ENCODE measurements around the gene KRTAP4-11. TPM values are rescaled to one million over a fixed set of nuclear protein-coding genes. Genes with fewer than 3 reads are reported as not detected.
"Not testable (repeated sequence)": the region's sequence is repeated elsewhere in the genome, so short reads cannot be mapped to it uniquely, and the experiment has no call there.

KRTAP4-11 gene
- total RNA-seq, 1 experiment from 2014 or later: not detected

GRCh38 chr17:41111151-41111885, 6.9 kb downstream of the KRTAP4-11 start:
- Histone ChIP-seq H3K4me3 (ENCODE audit: low read depth, low read length, poor library complexity, severe bottlenecking) (no peak overlapping the region), H3K36me3 (ENCODE audit: insufficient read depth, low read length, poor library complexity, severe bottlenecking) (no peaks in the 10 kb centered on the region), H3K9me3 (ENCODE audit: low read depth, low read length, poor library complexity, severe bottlenecking) (no peaks in the 10 kb centered on the region), H3K27me3 (replicated peaks; ENCODE audit: insufficient read depth, low read depth, low read length, poor library complexity) (no peaks in the 10 kb centered on the region), H3K4me1 (ENCODE audit: insufficient read depth, low read length, poor library complexity, severe bottlenecking) (no peaks in the 10 kb centered on the region), H3K27ac (ENCODE audit: low read depth, low read length, poor library complexity, severe bottlenecking) (no peak overlapping the region)
- no TSS peak for BruUV-seq (replicated peaks)
- CTCF ChIA-PET: no interaction called here
- intact Hi-C loops (cut with micrococcal nuclease; ENCODE audit: unreplicated experiment): no loop called here
- no peak for DNase-seq (ENCODE audit: low spot score)
- POLR2A ChIA-PET (ENCODE audit: low non-redundant PET): no interaction called here
- TF ChIP-seq EZH2 (IDR thresholded peaks at IDR 0.05; ENCODE audit: borderline replicate concordance, low read depth, low read length, poor library complexity, severe bottlenecking) (no peak), CTCF (conservative IDR thresholded peaks at IDR 0.05; ENCODE audit: low read depth, low read length) (no peak)

GRCh38 chr17:41108728-41109386, 9.3 kb downstream of the KRTAP4-11 start:
- CTCF ChIA-PET; H3K4me3 ChIP-seq (ENCODE audit: low read depth, low read length, poor library complexity, severe bottlenecking); BruUV-seq (replicated peaks); H3K9me3 ChIP-seq (ENCODE audit: low read depth, low read length, poor library complexity, severe bottlenecking); POLR2A ChIA-PET (ENCODE audit: low non-redundant PET); H3K27ac ChIP-seq (ENCODE audit: low read depth, low read length, poor library complexity, severe bottlenecking); DNase-seq (ENCODE audit: low spot score); H3K27me3 ChIP-seq (replicated peaks; ENCODE audit: insufficient read depth, low read depth, low read length, poor library complexity); H3K36me3 ChIP-seq (ENCODE audit: insufficient read depth, low read length, poor library complexity, severe bottlenecking); intact Hi-C loops (cut with micrococcal nuclease; ENCODE audit: unreplicated experiment); H3K4me1 ChIP-seq (ENCODE audit: insufficient read depth, low read length, poor library complexity, severe bottlenecking): not testable (repeated sequence)

- no peaks in the 10 kb centered on the region for H3K36me3 ChIP-seq (ENCODE audit: insufficient read depth, low read length, poor library complexity, severe bottlenecking)
- no peaks in the 10 kb centered on the region for H3K4me1 ChIP-seq (ENCODE audit: insufficient read depth, low read length, poor library complexity, severe bottlenecking)
- ChIA-PET CTCF (no interaction called here), POLR2A (ENCODE audit: low non-redundant PET) (no interaction called here)
- no peak for DNase-seq (ENCODE audit: low spot score)
- no peaks in the 10 kb centered on the region for H3K27me3 ChIP-seq (replicated peaks; ENCODE audit: insufficient read depth, low read depth, low read length, poor library complexity)
- H3K9me3 ChIP-seq (ENCODE audit: low read depth, low read length, poor library complexity, severe bottlenecking): no peaks in the 10 kb centered on the region
- no peak for TF ChIP-seq CTCF (conservative IDR thresholded peaks at IDR 0.05; ENCODE audit: low read depth, low read length)
- TF ChIP-seq EZH2 (IDR thresholded peaks at IDR 0.05; ENCODE audit: borderline replicate concordance, low read depth, low read length, poor library complexity, severe bottlenecking): no peak
- H3K27ac ChIP-seq (ENCODE audit: low read depth, low read length, poor library complexity, severe bottlenecking): no peak overlapping the region
- no peak overlapping the region for H3K4me3 ChIP-seq (ENCODE audit: low read depth, low read length, poor library complexity, severe bottlenecking)
- intact Hi-C loops (cut with micrococcal nuclease; ENCODE audit: unreplicated experiment): no loop called here
- BruUV-seq (replicated peaks): no TSS peak
Observed at GRCh38 chr17:41107941-41108450, 10.2 kb downstream of the KRTAP4-11 start.

GRCh38 chr17:41105347-41105746, 12.8 kb downstream of the KRTAP4-11 start, which contains the start of gene KRTAP4-9:
KRTAP4-9 (plus strand) TSS chr17:41105389; CDS start chr17:41105389, 0 bp downstream.
- CTCF ChIA-PET; H3K27me3 ChIP-seq (replicated peaks; ENCODE audit: insufficient read depth, low read depth, low read length, poor library complexity); H3K9me3 ChIP-seq (ENCODE audit: low read depth, low read length, poor library complexity, severe bottlenecking); POLR2A ChIA-PET (ENCODE audit: low non-redundant PET); H3K36me3 ChIP-seq (ENCODE audit: insufficient read depth, low read length, poor library complexity, severe bottlenecking); BruUV-seq (replicated peaks); H3K27ac ChIP-seq (ENCODE audit: low read depth, low read length, poor library complexity, severe bottlenecking); H3K4me1 ChIP-seq (ENCODE audit: insufficient read depth, low read length, poor library complexity, severe bottlenecking); intact Hi-C loops (cut with micrococcal nuclease; ENCODE audit: unreplicated experiment); H3K4me3 ChIP-seq (ENCODE audit: low read depth, low read length, poor library complexity, severe bottlenecking): not testable (repeated sequence)
- DNase-seq (ENCODE audit: low spot score): peak; percentile 28

GRCh38 chr17:41104386-41105038, 13.7 kb downstream of the KRTAP4-11 start:
- H3K4me3 ChIP-seq (ENCODE audit: low read depth, low read length, poor library complexity, severe bottlenecking); H3K36me3 ChIP-seq (ENCODE audit: insufficient read depth, low read length, poor library complexity, severe bottlenecking); H3K27me3 ChIP-seq (replicated peaks; ENCODE audit: insufficient read depth, low read depth, low read length, poor library complexity); intact Hi-C loops (cut with micrococcal nuclease; ENCODE audit: unreplicated experiment); CTCF ChIA-PET; H3K4me1 ChIP-seq (ENCODE audit: insufficient read depth, low read length, poor library complexity, severe bottlenecking); H3K9me3 ChIP-seq (ENCODE audit: low read depth, low read length, poor library complexity, severe bottlenecking); BruUV-seq (replicated peaks); POLR2A ChIA-PET (ENCODE audit: low non-redundant PET); H3K27ac ChIP-seq (ENCODE audit: low read depth, low read length, poor library complexity, severe bottlenecking): not testable (repeated sequence)
- peak; percentile 20 for DNase-seq (ENCODE audit: low spot score)
